Large intestine (tissue), 3 donors: ENCODE results near the gene ULK4. TPM values are rescaled to one million over a fixed set of nuclear protein-coding genes. Genes with fewer than 3 reads are reported as not detected.
"Not testable (repeated sequence)": the region's sequence is repeated elsewhere in the genome, so short reads cannot be mapped to it uniquely, and the experiment has no call there.

Experiments used
- DNase-seq, 2 donors: peaks; one replicate each; pipeline versions ENCODE4 v3.0.0 to v3.0.0-alpha.2; 2013
- H3K27ac ChIP-seq: one replicate; pipeline ENCODE4 v1.5.1; 2013; ENCODE audit warnings: low read length
- H3K27me3 ChIP-seq: 2 replicates; pipeline ENCODE4 v1.6.1; 2013; ENCODE audit warnings: low read length; ENCODE audit not compliant: control insufficient read depth, insufficient read depth
- H3K36me3 ChIP-seq: 2 replicates; pipeline ENCODE4 v1.6.1; 2013; ENCODE audit warnings: low read length; ENCODE audit not compliant: control insufficient read depth, insufficient read depth
- H3K4me1 ChIP-seq: one replicate; pipeline ENCODE4 v1.6.1; 2013; ENCODE audit warnings: low read length; ENCODE audit not compliant: control insufficient read depth, insufficient read depth
- H3K4me3 ChIP-seq: one replicate; pipeline ENCODE4 v1.5.1; 2013; ENCODE audit warnings: low read length
- H3K9me3 ChIP-seq: one replicate; pipeline ENCODE4 v1.6.1; 2013; ENCODE audit warnings: mild to moderate bottlenecking, low read depth, low read length, moderate library complexity; ENCODE audit not compliant: control insufficient read depth
- WGBS: methylation state at CpG from one replicate; pipeline ENCODE4 v1.1.5; 2013; ENCODE audit warnings: low lambda C conversion rate; ENCODE audit not compliant: insufficient coverage; 5-methylcytosine and 5-hydroxymethylcytosine counted together
- polyA plus RNA-seq: library from polyadenylated mRNA; unstranded; fragments of 120-200 nt; gene quantifications from one replicate; pipeline ENCODE4 v1.2.1, GENCODE V29; 2013

The ULK4 gene
- polyA plus RNA-seq, 1 donor, result 2.1 TPM

GRCh38 chr3:41845826-41846225 is 116.1 kb downstream of the ULK4 start:
- no CpG with 5 or more reads among the region's 1 CpG for WGBS
- Histone ChIP-seq H3K36me3 (no peaks in the 10 kb centered on the region), H3K27me3 (no peaks in the 10 kb centered on the region)

GRCh38 chr3:41844256-41844655 is 117.6 kb downstream of the ULK4 start:
- no CpG with 5 or more reads among the region's 24 CpGs for WGBS
- not testable (repeated sequence) for H3K27ac ChIP-seq, H3K36me3 ChIP-seq, H3K4me3 ChIP-seq, H3K4me1 ChIP-seq, DNase-seq, H3K27me3 ChIP-seq
- H3K9me3 ChIP-seq, result peaks cover 23% of the 10 kb centered on the region

More at GRCh38 chr3:41845826-41846225, 116.1 kb downstream of the ULK4 start:
- no peak overlapping the region for H3K4me3 ChIP-seq
- peaks cover 10% of the 10 kb centered on the region for H3K9me3 ChIP-seq
- no peaks in the 10 kb centered on the region for H3K4me1 ChIP-seq
- H3K27ac ChIP-seq, result no peak overlapping the region
- DNase-seq, result no peak

- not testable (repeated sequence) for H3K4me1 ChIP-seq, H3K36me3 ChIP-seq, H3K27ac ChIP-seq, H3K4me3 ChIP-seq, DNase-seq, H3K27me3 ChIP-seq
- peaks cover 23% of the 10 kb centered on the region for H3K9me3 ChIP-seq
- WGBS, result no CpG with 5 or more reads among the region's 52 CpGs
These were observed 120.8 kb downstream of the ULK4 start for GRCh38 chr3:41840936-41841668.

- Histone ChIP-seq H3K36me3 (no peaks in the 10 kb centered on the region), H3K4me3 (no peak overlapping the region), H3K9me3 (peaks cover 20% of the 10 kb centered on the region), H3K4me1 (no peaks in the 10 kb centered on the region), H3K27me3 (no peaks in the 10 kb centered on the region), H3K27ac (no peak overlapping the region)
- 40% methylated on average over 1 of the region's 11 CpGs for whole genome bisulfite sequencing
- peak in 1 of 2 donors; percentile 30 for DNase-seq
These were observed 125.4 kb downstream of the ULK4 start for GRCh38 chr3:41836360-41837134.

GRCh38 chr3:41833628-41834027 is 128.3 kb downstream of the ULK4 start:
- no peaks in the 10 kb centered on the region for H3K9me3 ChIP-seq
- 100% methylated on average over 3 of the region's 3 CpGs for WGBS
- no peaks in the 10 kb centered on the region for H3K4me1 ChIP-seq
- H3K27me3 ChIP-seq, result no peaks in the 10 kb centered on the region
- H3K4me3 ChIP-seq, result no peak overlapping the region
- DNase-seq, result no peak
- no peaks in the 10 kb centered on the region for H3K36me3 ChIP-seq
- no peak overlapping the region for H3K27ac ChIP-seq

GRCh38 chr3:41819236-41819635 is 142.7 kb downstream of the ULK4 start:
- Histone ChIP-seq H3K9me3 (no peaks in the 10 kb centered on the region), H3K36me3 (no peaks in the 10 kb centered on the region), H3K27me3 (no peaks in the 10 kb centered on the region), H3K27ac (no peak overlapping the region), H3K4me3 (no peak overlapping the region), H3K4me1 (no peaks in the 10 kb centered on the region)
- no peak for DNase-seq
- WGBS, result 80% methylated on average over 1 of the region's 3 CpGs

GRCh38 chr3:41808618-41809017 is 153.3 kb downstream of the ULK4 start:
- H3K4me3 ChIP-seq, result no peak overlapping the region
- no peak overlapping the region for H3K27ac ChIP-seq
- no peaks in the 10 kb centered on the region for H3K27me3 ChIP-seq
- no peaks in the 10 kb centered on the region for H3K36me3 ChIP-seq
- no peak for DNase-seq
- H3K4me1 ChIP-seq, result no peaks in the 10 kb centered on the region
- no peaks in the 10 kb centered on the region for H3K9me3 ChIP-seq
- WGBS, result no CpG with 5 or more reads among the region's 8 CpGs

- Histone ChIP-seq H3K36me3 (no peaks in the 10 kb centered on the region), H3K4me3 (no peak overlapping the region), H3K27ac (no peak overlapping the region), H3K9me3 (no peaks in the 10 kb centered on the region), H3K4me1 (no peaks in the 10 kb centered on the region), H3K27me3 (no peaks in the 10 kb centered on the region)
- WGBS, result no CpG with 5 or more reads among the region's 1 CpG
- no peak for DNase-seq
These were observed 153.8 kb downstream of the ULK4 start for GRCh38 chr3:41808152-41808551.

- no peak overlapping the region for H3K4me3 ChIP-seq
- DNase-seq, result no peak
- no peak overlapping the region for H3K27ac ChIP-seq
- no peaks in the 10 kb centered on the region for H3K9me3 ChIP-seq
- no peaks in the 10 kb centered on the region for H3K27me3 ChIP-seq
- no peaks in the 10 kb centered on the region for H3K36me3 ChIP-seq
- H3K4me1 ChIP-seq, result no peaks in the 10 kb centered on the region
- 80% methylated on average over 1 of the region's 5 CpGs for WGBS
These were observed 166.9 kb downstream of the ULK4 start for GRCh38 chr3:41794748-41795589.

- no peak overlapping the region for H3K27ac ChIP-seq
- no peak for DNase-seq
- no peaks in the 10 kb centered on the region for H3K27me3 ChIP-seq
- H3K9me3 ChIP-seq, result no peaks in the 10 kb centered on the region
- no peak overlapping the region for H3K4me3 ChIP-seq
- no peaks in the 10 kb centered on the region for H3K36me3 ChIP-seq
- WGBS, result no CpG with 5 or more reads among the region's 7 CpGs
- no peaks in the 10 kb centered on the region for H3K4me1 ChIP-seq
These were observed 169.1 kb downstream of the ULK4 start for GRCh38 chr3:41792806-41793205.
